ENCODE measurements around the gene DLX3.

The DLX3 gene

GRCh38 chr17:49959183-49959935 lies 35.7 kb downstream of the DLX3 start:
- no peak for DNase-seq (ENCODE audit: low read depth in 2 of 2, low spot score in 1 of 2)

GRCh38 chr17:49958723-49959122 lies 36.3 kb downstream of the DLX3 start:
- DNase-seq (ENCODE audit: low read depth in 2 of 2, low spot score in 1 of 2): no peak

DNA sequence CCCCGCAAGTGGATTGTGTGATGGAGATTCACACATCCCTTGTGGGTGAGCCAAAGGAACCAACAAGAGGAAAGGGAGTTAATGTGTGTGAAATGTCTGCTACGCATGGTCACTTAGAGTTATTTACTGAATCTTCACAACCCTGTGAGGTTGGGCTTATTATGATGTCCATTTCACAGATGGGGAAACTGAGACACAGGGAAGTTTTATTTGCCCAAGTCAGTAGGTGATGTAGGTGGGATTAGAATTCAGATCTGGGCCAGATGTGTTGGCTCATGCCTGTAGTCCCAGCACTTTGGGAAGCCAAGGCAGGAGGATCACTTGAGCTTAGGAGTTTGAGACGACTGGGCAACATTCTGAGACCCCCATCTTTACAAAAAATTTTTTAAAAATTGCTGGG lies 37.7 kb downstream of the DLX3 start:
- no peak for DNase-seq (ENCODE audit: low read depth in 2 of 2, low spot score in 1 of 2)

GRCh38 chr17:49956780-49957179 lies 38.2 kb downstream of the DLX3 start:
- DNase-seq (ENCODE audit: low read depth in 2 of 2, low spot score in 1 of 2): no peak

DNA sequence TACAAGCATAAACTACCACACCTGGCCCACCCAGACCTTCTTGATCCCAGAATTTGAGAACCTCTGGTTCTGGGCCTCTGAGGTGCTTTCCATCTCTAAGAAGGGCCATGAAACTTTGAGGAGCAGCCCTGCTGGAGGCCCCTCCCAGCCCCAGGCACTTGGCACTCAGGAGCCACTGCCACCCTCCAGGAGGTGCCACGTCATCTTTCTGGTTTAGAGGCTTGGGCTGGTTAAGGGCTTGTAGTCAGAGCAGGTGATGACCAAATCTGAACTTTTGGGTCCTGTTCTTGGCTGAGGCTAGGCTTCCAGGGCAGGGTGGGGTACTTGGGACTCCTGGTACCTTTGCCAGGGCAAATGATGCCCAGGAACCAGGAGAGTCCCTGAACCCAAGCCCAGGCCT lies 39.9 kb downstream of the DLX3 start:
- DNase-seq (ENCODE audit: low read depth in 2 of 2, low spot score in 1 of 2): no peak

- DNase-seq (ENCODE audit: low read depth in 2 of 2, low spot score in 1 of 2): no peak
Observed at GRCh38 chr17:49952912-49953497, 42.0 kb downstream of the DLX3 start.

GRCh38 chr17:49952209-49952911 lies 42.7 kb downstream of the DLX3 start:
- DNase-seq (ENCODE audit: low read depth in 2 of 2, low spot score in 1 of 2): peak; percentile 51 to 75

GRCh38 chr17:49951362-49952082 lies 43.5 kb downstream of the DLX3 start:
- DNase-seq (ENCODE audit: low read depth in 2 of 2, low spot score in 1 of 2): no peak

- DNase-seq (ENCODE audit: low read depth in 2 of 2, low spot score in 1 of 2): no peak
Observed at GRCh38 chr17:49949634-49950033, 45.4 kb downstream of the DLX3 start.

GRCh38 chr17:49946964-49947584 lies 48.0 kb downstream of the DLX3 start:
- DNase-seq (ENCODE audit: low read depth in 2 of 2, low spot score in 1 of 2): no peak

DNA sequence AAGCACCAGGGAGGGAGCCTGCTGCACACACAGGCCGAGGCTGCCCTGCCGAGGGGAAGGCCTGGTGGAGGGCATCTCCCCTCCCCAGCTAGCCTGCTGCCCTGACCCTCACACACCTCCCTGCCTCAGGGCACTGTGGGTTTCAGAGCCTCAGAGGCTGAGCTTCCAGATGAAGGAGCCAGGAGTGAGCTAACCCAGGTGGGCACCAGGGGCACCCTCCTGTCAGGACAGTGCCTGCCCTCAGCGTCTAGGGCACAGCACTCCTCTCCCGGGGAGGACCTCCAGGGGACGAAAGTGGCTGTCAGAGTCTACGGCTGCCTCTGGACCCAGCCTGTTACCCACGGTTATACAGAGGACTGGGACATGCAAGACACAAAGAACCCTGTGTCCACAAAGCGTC lies 48.8 kb downstream of the DLX3 start:
- no peak for DNase-seq (ENCODE audit: low read depth in 2 of 2, low spot score in 1 of 2)

DNA sequence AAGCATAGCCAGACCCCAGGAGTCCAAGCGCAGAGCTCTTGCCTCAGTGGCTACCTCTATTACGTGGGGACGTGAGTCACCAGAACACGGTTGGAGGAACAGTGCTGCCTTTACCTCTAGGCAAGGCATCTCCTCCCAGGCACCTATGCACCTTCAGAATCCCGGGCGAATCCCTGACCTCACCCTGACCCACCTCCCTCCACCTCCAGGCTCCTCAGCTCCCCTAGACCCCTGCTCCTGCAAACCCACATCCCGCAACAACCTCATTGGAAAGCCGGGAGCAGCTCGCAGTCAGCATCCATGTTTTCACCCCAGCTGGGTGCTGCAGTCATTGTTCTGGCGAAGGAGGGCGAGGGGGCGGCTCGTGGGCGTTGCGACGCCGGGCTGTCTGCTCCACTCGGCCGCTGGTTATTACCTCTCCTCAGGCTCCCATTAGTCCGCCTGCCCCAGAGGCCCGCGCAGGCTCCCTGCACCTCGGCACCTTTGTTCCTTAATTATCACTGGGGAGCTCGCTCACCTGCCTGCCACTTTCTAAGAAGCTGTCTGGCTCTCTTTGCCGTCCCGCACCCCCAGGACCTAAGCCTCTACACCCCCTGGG lies 50.7 kb downstream of the DLX3 start:
- no peak for DNase-seq (ENCODE audit: low read depth in 2 of 2, low spot score in 1 of 2)

DNA sequence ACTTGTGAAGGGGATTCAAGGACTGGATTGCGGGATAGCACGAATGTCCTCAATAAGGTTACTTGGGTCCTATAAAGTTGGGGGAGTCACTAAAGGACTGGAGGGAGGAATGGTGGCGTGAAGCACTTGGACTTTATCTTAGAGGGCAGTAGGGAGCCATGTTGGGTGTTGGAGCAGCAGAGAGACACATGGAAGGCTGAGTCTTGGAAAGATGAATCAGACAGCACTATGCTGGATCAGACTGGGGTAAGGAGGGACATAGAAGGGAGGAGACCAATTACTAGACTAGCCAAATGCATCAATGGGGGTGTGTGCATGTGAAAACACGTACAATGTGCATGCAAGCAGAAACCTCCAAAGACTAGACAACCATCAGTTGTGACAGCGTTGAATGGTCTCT lies 52.1 kb downstream of the DLX3 start:
- no peak for DNase-seq (ENCODE audit: low read depth in 2 of 2, low spot score in 1 of 2)

GRCh38 chr17:49941427-49941826 lies 53.6 kb downstream of the DLX3 start:
- no peak for DNase-seq (ENCODE audit: low read depth in 2 of 2, low spot score in 1 of 2)
